DMS153 (cell line): ENCODE measurements around the gene PCIF1.
"Not testable (repeated sequence)": the region's sequence is repeated elsewhere in the genome, so short reads cannot be mapped to it uniquely, and the experiment has no call there.

Experiments used
- DNase-seq: peaks from one replicate; lab custom pipeline; 2025; lab: John Stamatoyannopoulos, UW

PCIF1 gene

GRCh38 chr20:45994761-45995493, 60.4 kb downstream of the PCIF1 start:
- no peak for DNase-seq

- not testable (repeated sequence) for DNase-seq
Measured at GRCh38 chr20:45995495-45996097, 61.1 kb downstream of the PCIF1 start.

DNA sequence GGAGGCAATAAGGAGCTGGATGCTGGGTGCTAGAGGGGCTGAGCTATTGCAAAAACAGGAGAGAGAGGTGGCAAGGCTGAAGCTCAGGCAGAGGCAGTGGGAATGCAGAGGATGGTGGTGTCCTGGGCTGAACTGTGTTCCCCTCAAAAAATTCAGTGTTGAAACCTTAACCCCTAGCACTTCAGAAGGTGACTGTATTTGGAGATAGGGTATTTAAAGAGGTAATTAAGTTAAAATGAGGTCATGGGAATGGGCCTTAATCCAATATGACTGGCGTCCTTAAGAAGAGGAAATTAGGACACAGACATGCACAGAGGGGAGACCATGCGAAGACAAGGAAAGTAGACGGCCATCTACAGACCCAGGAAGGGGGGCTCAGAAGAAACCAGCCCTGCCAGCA, 62.7 kb downstream of the PCIF1 start:
- no peak for DNase-seq
